GM18502 (cell line): ENCODE data around the gene PLAAT5.
"Not testable (repeated sequence)": the region's sequence is repeated elsewhere in the genome, so short reads cannot be mapped to it uniquely, and the experiment has no call there.

Source experiments
- ATAC-seq: cut with Tn5 transposase; IDR thresholded peaks from one replicate; pipeline ENCODE4 v1.9.1; 2021; ENCODE audit warnings: mild to moderate bottlenecking; ENCODE audit not compliant: unreplicated experiment, poor library complexity

The PLAAT5 gene

DNA sequence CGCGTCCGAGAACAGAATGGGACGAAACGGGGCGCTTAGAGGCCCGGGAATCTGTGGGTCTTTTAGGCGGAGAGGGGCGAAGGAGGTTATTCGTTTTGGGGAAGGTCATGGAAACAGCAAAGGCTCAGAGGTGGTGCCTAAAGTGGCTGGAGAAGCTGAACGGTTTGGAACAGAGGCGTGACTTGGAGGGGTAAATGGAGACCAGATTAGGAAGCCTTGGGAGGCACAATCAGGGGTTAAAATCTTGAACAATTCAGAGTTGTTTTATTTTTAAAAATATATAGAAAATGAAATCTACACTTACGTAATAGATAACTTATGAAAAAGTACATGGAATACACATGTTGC, 247 bp upstream of the PLAAT5 start:
- no peak for ATAC-seq

DNA sequence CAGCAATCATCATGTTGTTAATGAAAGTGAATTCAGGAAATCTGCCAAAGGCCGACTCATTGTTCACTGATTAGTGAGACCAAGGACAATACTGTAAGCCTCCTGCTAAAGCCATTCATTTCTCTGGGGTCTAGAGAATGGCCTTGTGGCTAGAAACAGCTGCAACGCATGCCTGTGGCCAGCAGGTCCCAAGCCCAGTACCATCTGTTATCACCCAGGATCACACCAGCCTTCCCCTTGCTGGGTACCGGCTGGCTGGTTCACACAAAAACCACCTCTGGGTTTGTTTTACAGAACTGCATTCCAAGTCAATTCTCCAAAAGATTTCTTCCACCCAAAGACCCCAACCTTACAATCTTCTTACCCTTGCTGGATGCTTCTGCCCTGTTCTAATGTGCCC, 1.1 kb downstream of the PLAAT5 start:
- no peak for ATAC-seq

DNA sequence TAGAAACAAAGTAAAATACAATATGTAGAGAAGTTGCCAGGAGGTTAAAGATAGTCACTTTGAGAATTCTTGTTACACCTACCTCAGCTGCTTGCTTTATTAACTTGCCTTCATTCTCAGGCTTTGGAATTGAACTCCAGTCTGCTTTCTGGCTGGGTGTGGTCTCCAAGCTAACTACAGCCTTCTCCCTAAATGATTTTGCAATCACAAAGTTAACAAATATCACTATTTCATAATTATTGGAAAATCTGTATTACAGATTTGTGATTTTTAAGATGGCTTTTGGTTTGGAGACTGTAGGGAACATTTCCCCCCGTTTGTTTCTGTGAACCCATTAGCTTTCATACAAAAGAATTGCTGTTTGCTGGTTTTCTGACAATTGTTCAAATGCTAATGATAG, 2.2 kb downstream of the PLAAT5 start:
- ATAC-seq, result no peak

DNA sequence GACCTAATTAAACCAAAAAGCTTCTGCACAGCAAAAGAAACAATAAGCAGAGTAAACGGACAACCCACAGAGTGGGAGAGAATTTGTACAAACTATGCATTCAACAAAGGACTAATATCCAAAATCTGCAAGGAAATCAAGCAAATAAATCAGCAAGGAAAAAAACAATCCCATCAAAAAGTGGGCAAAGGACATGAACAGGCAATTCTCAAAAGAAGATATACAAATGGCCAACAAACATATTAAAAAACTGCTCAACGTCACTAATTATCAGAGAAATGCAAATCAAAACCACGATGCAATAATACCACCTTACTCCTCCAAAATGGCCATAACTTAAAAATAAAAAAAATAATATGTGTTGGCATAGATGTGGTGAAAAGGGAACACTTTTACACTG, 5.2 kb downstream of the PLAAT5 start:
- no peak for ATAC-seq

DNA sequence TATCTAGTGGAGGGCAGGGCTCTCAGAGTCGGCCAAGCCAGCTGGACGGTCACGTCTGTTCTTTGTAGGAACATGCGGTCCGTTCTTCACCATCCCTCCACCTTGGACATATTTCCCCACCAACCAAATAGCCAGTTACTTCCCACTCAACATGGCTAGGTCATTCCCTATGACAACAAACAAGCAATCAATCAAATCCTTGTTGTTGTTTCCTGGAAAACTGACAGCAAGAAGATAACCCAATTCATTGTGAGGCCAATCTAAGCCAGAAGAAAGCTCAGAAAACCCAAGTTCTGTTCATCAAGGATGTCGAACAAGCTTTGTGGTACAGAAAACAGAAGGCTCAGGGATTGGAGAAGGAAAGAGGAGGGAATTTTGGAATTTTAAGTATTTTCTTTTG, 10.9 kb downstream of the PLAAT5 start:
- ATAC-seq, result no peak

DNA sequence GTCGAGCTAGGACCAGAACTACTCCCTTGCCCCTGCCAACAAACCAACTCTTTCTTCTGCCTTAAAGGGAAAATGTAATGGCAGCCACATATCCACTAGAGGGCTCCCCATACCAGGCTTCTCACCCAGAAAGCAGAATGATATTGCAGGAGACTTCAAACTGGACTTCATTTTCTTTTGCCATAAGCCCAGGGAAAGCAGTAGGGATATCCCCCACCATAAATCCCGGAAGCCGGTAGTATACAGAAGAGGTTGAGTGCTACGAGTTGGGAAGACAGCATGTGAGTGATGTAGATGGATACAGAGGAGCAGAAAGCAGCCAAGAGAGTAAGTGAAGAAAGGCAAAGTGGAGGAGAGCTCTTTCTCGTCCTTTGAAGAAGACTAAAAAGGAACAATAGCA, 12.1 kb downstream of the PLAAT5 start:
- ATAC-seq, result no peak

DNA sequence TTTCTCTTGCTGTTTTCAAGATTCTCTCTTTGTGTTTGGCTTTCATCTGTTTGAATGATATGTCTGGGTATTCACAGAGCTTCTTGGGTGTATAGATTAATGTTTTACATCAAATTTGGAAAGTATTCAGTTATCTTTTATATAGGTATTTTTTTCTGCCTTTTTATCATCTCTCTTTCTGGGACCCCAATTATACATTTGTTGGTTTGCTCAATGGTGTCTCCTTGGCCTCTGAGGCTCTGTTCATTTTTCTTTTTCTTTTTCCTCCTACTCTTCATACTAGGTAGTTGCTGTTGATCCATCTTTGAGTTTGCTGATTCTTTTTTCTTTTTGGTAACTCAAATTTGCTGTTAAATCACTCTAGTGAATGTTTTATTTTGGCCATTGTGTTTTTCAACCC, 14.3 kb downstream of the PLAAT5 start:
- no peak for ATAC-seq

DNA sequence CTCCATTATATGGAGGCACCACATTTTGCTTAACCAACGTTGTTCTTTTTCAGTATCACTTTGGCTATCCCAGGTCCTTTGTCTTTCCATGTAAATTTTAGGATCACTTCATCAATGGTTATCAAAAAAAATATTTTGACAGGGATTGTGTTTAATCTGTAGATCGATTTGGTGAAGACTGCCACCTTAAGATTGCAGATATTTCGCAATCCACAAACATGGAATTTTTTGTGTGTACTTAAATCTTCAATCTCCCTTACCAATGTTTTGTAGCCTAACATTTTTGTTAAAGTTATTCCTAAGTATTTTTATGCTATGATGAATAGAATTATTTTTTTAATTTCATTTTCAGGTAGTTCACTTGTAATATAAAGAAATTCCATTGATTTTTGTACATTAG, 18.6 kb downstream of the PLAAT5 start:
- no peak for ATAC-seq

DNA sequence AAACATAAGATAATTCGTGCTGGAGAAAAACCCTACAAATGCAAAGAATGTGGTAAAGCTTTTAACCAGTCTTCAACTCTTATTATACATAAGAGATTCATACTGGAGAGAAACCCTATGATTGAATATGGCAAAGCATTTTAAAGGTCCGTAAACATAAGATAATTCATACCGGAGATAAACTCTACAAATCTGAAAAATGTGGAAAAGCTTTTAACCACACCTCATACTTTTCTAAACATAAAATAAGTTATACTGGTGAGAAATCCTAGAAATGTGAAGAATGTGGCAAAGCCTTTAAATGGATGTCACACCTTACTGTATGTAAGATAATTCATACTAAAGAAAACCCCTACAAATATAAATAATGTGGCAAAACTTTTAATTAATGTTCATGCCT, 20.7 kb downstream of the PLAAT5 start:
- ATAC-seq, result no peak

DNA sequence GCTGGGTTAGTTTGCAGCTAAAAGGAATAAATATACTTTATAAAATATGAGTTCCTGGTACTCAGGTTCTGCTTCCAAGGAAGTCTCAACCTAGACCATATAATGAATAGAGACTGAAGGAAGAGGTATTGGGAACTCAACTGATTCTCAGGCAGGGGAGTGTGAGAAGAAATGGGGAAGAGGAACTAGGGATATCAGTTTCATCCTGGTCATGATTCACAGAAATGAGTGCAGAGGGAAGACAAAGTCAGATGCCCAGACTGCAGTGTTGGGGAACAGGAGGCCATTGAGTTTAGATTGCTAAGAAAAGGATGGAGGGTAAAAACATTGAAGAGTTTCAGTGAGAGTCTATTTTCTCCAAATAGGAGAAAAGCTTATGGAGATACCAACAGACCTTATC, 28.8 kb downstream of the PLAAT5 start:
- ATAC-seq, result no peak

DNA sequence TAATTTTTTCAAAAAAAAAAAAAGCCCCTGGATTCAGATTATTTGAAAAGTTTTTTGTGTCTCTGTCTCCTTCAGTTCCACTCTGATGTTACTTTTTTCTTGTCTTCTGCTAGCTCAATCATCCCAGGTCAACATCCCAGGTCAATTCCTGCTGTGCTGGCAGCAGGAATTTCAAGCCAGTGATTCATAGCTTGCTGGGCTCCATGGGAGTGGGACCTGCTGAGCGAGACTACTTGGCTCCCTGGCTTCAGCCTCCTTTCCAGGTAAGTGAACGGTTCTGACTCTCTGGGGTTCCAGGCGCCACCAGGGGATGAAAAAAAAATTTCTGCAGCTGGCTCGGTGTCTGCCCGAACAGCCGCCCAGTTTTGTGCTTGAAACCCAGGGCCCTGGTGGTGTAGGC, 31.4 kb downstream of the PLAAT5 start:
- no peak for ATAC-seq

DNA sequence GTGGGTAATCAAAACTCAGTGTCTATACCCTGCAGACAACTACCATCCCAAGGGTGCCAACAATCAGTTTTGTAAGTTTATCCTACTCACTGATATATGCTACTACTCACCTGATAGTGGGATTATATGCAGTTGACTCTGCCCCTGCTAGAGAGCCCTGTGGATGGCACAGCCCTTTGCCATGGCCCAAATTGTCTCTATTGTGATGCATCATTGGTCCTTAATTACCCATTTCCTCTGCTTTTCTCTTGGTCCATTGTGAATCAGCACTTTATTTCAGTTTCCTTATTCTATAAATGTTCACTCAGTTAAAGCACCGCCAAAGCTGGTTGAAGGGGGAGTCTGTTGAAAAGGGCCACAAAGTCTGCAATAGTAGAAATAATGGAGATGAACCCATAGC, 42.3 kb downstream of the PLAAT5 start:
- ATAC-seq, result no peak

DNA sequence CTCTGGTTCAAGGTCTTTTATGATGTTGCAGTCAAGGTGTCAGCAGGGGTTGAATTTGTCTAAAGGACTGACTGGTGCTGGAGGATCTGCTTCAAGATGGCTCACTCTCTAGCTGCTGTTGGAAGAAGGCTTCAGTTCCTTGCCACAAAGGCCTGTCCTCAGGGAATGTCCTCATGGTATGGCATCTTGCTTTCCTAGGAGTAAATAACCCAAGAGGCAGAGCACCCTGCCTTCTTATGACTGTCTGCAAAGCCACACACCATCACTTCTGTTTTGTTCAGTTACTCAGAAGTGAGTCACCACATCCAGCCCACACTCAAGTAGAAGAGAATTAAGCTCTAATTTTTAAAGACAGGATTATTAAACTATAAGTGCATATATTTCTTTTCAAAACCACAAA, 45.2 kb downstream of the PLAAT5 start:
- no peak for ATAC-seq

DNA sequence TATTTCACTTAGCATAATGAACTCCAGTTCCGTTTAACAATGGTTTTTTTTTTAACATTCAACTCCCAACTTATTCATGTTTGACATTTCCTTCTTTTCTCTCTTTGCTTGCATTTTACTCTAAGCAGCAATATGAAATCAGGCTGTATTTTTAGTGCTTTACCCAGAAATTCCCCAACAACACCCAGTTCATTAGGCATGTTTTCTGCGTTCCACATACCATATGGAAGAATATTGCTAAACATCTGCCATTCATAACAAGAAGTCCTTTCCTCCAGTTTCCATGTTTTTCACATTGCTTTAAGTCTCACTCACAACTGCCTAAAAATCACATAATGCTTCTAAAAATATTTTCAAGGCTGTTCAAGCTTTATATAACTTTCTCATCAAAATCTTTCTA, 45.8 kb downstream of the PLAAT5 start:
- no peak for ATAC-seq

DNA sequence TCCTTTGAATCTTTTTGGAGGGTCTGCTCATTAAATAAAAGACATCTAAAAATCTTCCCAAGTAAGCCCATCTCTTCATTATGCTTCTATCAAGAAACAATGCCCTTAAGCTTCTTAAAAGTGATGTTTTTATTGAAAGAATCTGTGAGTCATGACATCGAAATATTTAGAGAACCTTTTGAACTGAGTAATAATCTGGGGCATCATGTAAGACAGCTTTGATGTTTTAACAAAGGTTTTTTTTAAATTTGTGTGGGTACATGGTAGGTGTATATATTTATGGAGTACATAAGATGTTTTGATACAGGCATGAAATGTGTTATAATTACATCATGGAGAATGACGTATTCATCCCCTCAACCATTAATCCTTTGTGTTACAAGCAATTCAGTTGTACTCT, 46.8 kb downstream of the PLAAT5 start:
- no peak for ATAC-seq

DNA sequence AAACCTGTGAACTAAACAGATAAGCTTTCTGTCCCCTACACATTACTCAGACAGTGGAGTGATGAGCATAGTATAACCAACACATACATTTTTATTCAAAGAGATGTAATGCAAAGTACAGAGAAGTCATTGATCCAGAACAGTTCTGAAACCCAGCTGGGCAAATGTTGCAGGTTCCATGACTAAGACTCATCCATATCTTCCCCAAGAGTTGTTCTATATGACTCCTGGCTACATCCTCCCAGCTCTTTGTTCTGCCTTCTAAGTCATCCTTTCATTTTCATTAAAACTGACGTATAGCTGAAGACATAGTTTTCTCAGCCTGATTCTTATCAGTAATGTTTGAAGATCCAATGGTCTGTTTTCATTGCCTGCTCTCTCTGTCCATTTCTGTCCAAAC, 47.3 kb downstream of the PLAAT5 start:
- no peak for ATAC-seq

DNA sequence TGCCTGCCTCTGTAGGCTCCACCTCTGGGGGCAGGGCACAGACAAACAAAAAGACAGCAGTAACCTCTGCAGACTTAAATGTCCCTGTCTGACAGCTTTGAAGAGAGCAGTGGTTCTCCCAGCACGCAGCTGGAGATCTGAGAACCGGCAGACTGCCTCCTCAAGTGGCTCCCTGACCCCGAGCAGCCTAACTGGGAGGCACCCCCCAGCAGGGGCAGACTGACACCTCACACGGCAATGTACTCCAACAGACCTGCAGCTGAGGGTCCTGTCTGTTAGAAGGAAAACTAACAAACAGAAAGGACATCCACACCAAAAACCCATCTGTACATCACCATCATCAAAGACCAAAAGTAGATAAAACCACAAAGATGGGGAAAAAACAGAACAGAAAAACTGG, 55.1 kb downstream of the PLAAT5 start:
- not testable (repeated sequence) for ATAC-seq

DNA sequence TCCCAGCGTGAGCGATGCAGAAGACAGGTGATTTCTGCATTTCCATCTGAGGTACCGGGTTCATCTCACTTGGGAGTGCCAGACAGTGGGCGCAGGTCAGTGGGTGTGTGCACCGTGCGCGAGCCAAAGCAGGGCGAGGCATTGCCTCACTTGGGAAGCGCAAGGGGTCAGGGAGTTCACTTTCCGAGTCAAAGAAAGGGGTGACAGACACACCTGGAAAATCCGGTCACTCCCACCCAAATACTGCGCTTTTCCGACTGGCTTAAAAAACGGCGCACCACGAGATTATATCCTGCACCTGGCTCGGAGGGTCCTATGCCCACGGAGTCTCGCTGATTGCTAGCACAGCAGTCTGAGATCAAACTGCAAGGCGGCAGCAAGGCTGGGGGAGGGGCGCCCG, 55.6 kb downstream of the PLAAT5 start:
- not testable (repeated sequence) for ATAC-seq

DNA sequence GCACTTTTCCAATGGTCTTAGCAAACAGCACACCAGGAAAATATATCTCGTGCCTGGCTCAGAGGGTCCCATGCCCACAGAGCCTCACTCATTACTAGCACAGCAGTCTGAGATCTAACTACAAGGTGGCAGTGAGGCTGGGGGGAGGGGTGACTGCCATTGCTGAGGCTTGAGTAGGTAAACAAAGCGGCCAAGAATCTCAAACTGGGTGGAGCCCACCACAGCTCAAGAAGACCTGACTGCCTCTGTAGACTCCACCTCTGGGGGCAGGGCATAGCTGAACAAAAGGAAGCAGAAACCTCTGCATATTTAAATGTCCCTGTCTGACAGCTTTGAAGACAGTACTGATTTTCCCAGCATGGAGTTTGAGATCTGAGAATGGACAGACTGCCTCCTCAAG, 60.2 kb downstream of the PLAAT5 start:
- ATAC-seq, result not testable (repeated sequence)

DNA sequence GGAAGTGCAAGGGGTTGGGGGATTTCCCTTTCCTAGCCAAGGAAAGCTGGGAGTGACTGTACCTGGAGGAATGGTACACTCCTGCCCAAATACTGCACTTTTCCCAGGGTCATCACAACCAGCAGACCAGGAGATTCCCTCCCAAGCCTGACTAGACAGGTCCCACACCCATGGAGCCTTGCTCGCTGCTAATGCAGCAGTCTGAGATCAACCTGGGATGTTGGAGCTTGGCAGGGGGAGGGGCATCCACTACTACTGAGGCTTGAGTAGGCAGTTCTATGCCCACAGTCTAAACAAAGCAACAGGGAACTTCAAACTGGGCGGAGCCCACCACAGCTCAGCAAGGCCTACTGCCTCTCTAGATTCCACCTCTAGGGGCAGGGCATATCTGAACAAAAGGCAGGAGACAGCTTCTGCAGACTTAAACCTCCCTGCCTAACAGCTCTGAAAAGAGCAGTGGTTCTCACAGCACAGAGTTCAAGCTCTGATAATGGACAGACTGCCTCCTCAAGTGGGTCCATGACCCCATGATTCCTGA, 62.9 kb downstream of the PLAAT5 start:
- ATAC-seq, result no peak

DNA sequence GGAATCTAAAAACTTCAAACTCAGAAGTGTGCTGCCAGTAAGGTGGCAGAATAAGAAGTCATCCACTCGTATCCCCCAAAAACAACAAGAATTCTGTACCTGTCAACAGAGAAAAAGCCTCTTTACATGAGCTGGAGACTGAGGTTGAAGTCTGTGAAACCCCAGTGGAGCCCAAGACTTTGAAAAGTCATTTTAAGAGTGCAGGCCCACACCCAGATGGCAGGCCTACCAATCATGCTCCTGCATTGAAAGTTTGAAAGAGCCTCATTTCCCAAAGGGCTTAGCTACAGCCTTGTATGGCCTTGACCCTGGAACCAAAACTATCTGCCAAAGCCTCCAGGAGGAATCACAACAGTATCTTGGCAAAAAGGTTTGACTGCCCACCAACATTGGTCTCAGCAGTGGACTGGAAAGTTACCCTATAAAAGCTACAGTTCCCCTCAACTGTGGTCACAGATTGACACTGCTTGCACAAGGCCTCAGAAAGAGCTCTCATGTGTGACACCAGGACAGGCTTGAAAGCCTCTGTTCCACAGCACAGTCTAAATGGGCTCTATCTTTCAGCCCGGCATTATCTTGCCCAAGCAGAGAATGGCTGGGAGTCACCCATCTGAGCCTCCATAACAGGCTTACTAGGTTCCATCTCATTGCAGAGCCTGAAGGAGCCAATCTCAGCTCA, 73.7 kb downstream of the PLAAT5 start:
- ATAC-seq, result no peak
